ENCODE measurements around the gene GRIA4.

GRCh38 chr11:105732611-105733010, 122.7 kb downstream of the GRIA4 start:
- TF ChIP-seq CTCF (IDR thresholded peaks at IDR 0.05) = no peak
- TF ChIP-seq POLR2A (IDR thresholded peaks at IDR 0.05) = no peak

All from heart left ventricle (tissue), 13 donors.